Osteoblast (primary cell): ENCODE data around the gene CKAP4. TPM values are rescaled to one million over a fixed set of nuclear protein-coding genes. Genes with fewer than 3 reads are reported as not detected.

Source experiments
- DNase-seq: peaks from one replicate; pipeline ENCODE4 v3.0.0; 2011; ENCODE audit warnings: low spot score, mixed read lengths; ENCODE audit not compliant: insufficient read length; ENCODE audit errors: missing footprints
- H2AFZ ChIP-seq: 2 replicates; pipeline ENCODE4 v1.6.0; 2011; ENCODE audit warnings: mild to moderate bottlenecking, low read length
- H3K27ac ChIP-seq: 2 replicates; pipeline ENCODE4 v1.5.1; 2011; ENCODE audit warnings: mild to moderate bottlenecking, low read depth, low read length, moderate library complexity
- H3K27me3 ChIP-seq: 2 replicates; pipeline ENCODE4 v1.6.0; 2012; ENCODE audit warnings: mild to moderate bottlenecking, control low read depth, inconsistent platforms, low read length, moderate library complexity; ENCODE audit not compliant: insufficient read depth
- H3K36me3 ChIP-seq: 2 replicates; pipeline ENCODE4 v1.5.1; 2011; ENCODE audit warnings: mild to moderate bottlenecking, low read length, control low read depth, moderate library complexity; ENCODE audit not compliant: insufficient read depth
- H3K4me1 ChIP-seq: 2 replicates; pipeline ENCODE4 v1.5.1; 2011; ENCODE audit warnings: mild to moderate bottlenecking, low read length, control low read depth, moderate library complexity; ENCODE audit not compliant: insufficient read depth
- H3K4me2 ChIP-seq: 2 replicates; pipeline ENCODE4 v1.6.0; 2011; ENCODE audit warnings: mild to moderate bottlenecking, low read length; ENCODE audit not compliant: insufficient read depth
- H3K4me3 ChIP-seq: fragments of 200-600 bp; sonication (generic); 3 replicates; pipeline ENCODE4 v1.5.1; 2012; ENCODE audit warnings: mild to moderate bottlenecking, low read length, inconsistent platforms; ENCODE audit not compliant: insufficient read depth
- H3K79me2 ChIP-seq: 2 replicates; pipeline ENCODE4 v1.6.0; 2012; ENCODE audit warnings: mild to moderate bottlenecking, low read length, control low read depth, inconsistent platforms; ENCODE audit not compliant: insufficient read depth
- H3K9me3 ChIP-seq: 2 replicates; pipeline ENCODE4 v1.5.1; 2011; ENCODE audit warnings: low read depth, low read length, control low read depth
- H4K20me1 ChIP-seq: 2 replicates; pipeline ENCODE4 v1.6.0; 2012; ENCODE audit warnings: mild to moderate bottlenecking, low read length, control low read depth; ENCODE audit not compliant: insufficient read depth
- CTCF ChIP-seq: IDR thresholded peaks from 2 replicates; pipeline ENCODE4 v1.5.1; 2011; ENCODE audit warnings: mild to moderate bottlenecking, low read depth, low read length, moderate library complexity; ENCODE audit errors: extremely low read depth
- total RNA-seq: library from RNA; depleted of rRNA; stranded (reverse); fragments of >200 nt; gene quantifications from 2 replicates; pipeline ENCODE4 v1.2.3, GENCODE V29; 2012

CKAP4 gene
- total RNA-seq, 1 donor: 184 TPM

GRCh38 chr12:106204312-106204711, 43.5 kb downstream of the CKAP4 start:
- H3K9me3 ChIP-seq: no peaks in the 10 kb centered on the region
- H3K4me1 ChIP-seq: no peaks in the 10 kb centered on the region
- H3K27ac ChIP-seq: no peak overlapping the region
- H3K79me2 ChIP-seq: no peaks in the 10 kb centered on the region
- no peak overlapping the region for H2AFZ ChIP-seq
- no peak for DNase-seq
- no peak overlapping the region for H3K4me2 ChIP-seq
- H3K36me3 ChIP-seq: no peaks in the 10 kb centered on the region
- no peaks in the 10 kb centered on the region for H3K27me3 ChIP-seq
- no peaks in the 10 kb centered on the region for H4K20me1 ChIP-seq
- TF ChIP-seq CTCF: no peak
- no peak overlapping the region for H3K4me3 ChIP-seq

- Histone ChIP-seq H3K4me2 (no peak overlapping the region), H3K27me3 (peaks cover 7% of the 10 kb centered on the region), H3K27ac (no peak overlapping the region), H3K4me1 (peaks cover 9% of the 10 kb centered on the region), H3K79me2 (no peaks in the 10 kb centered on the region), H3K36me3 (no peaks in the 10 kb centered on the region), H2AFZ (no peak overlapping the region), H3K9me3 (no peaks in the 10 kb centered on the region), H3K4me3 (no peak overlapping the region), H4K20me1 (no peaks in the 10 kb centered on the region)
- TF ChIP-seq CTCF: no peak
- no peak for DNase-seq
Measured at GRCh38 chr12:106197906-106198623, 49.8 kb downstream of the CKAP4 start.

- peaks cover 7% of the 10 kb centered on the region for H3K27me3 ChIP-seq
- no peak overlapping the region for H3K4me3 ChIP-seq
- H3K27ac ChIP-seq: no peak overlapping the region
- H3K9me3 ChIP-seq: no peaks in the 10 kb centered on the region
- H3K79me2 ChIP-seq: no peaks in the 10 kb centered on the region
- no peak for TF ChIP-seq CTCF
- H3K36me3 ChIP-seq: no peaks in the 10 kb centered on the region
- H4K20me1 ChIP-seq: no peaks in the 10 kb centered on the region
- no peak overlapping the region for H2AFZ ChIP-seq
- H3K4me2 ChIP-seq: peak overlapping the region; percentile 20
- peaks cover 9% of the 10 kb centered on the region for H3K4me1 ChIP-seq
- peak; percentile 65 for DNase-seq
Measured at GRCh38 chr12:106195621-106196027, 52.2 kb downstream of the CKAP4 start.

GRCh38 chr12:106194351-106194750, 53.5 kb downstream of the CKAP4 start:
- DNase-seq: no peak
- TF ChIP-seq CTCF: no peak
- H3K9me3 ChIP-seq: no peaks in the 10 kb centered on the region
- no peak overlapping the region for H3K27ac ChIP-seq
- peaks cover 7% of the 10 kb centered on the region for H3K27me3 ChIP-seq
- H3K4me2 ChIP-seq: no peak overlapping the region
- no peaks in the 10 kb centered on the region for H3K79me2 ChIP-seq
- H2AFZ ChIP-seq: no peak overlapping the region
- no peaks in the 10 kb centered on the region for H4K20me1 ChIP-seq
- no peaks in the 10 kb centered on the region for H3K36me3 ChIP-seq
- H3K4me3 ChIP-seq: no peak overlapping the region
- H3K4me1 ChIP-seq: peaks cover 9% of the 10 kb centered on the region
